ENCODE results near the gene ARL11.

Gene ARL11

DNA sequence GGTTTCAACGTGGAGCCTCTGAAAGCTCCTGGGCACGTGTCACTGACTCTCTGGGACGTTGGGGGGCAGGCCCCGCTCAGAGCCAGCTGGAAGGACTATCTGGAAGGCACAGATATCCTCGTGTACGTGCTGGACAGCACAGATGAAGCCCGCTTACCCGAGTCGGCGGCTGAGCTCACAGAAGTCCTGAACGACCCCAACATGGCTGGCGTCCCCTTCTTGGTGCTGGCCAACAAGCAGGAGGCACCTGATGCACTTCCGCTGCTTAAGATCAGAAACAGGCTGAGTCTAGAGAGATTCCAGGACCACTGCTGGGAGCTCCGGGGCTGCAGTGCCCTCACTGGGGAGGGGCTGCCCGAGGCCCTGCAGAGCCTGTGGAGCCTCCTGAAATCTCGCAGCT is 2.3 kb downstream of the ARL11 start:
- no peak overlapping the region for H3K27ac ChIP-seq (ENCODE audit: insufficient read depth, low read depth, low read length, poor library complexity, severe bottlenecking)
- 89% methylated on average over 16 of the region's 16 CpGs for WGBS, 2 experiments
- no peak overlapping the region for H3K4me3 ChIP-seq (ENCODE audit: insufficient read depth, low read depth, low read length)
- H3K27me3 ChIP-seq (ENCODE audit: control insufficient read depth, insufficient read depth, low read length, poor library complexity, severe bottlenecking): no peaks in the 10 kb centered on the region
- H3K9me3 ChIP-seq (ENCODE audit: control insufficient read depth, low read length): no peaks in the 10 kb centered on the region
- H3K4me1 ChIP-seq (ENCODE audit: control insufficient read depth, insufficient read depth, low read length): peaks cover 2% of the 10 kb centered on the region
- no peaks in the 10 kb centered on the region for H3K36me3 ChIP-seq (ENCODE audit: control insufficient read depth, insufficient read depth, low read length)

DNA sequence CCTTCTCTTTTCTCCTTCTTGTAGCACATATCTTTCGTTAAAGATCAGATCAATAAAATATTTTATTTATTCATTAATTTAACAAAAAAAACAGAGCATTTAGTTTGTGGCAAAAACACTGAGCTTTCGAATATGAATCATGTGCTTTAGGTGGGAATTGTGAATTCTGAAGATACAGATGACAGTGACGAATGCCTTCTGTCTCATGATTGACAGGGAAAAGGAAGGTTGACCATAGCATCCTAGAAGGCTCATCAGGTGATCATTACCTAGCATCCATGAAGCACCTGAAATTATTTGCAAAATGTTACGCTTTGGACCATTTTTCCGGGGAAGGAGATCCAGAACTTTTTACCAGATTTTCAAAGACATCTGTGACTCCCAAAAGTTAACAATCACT is 3.8 kb downstream of the ARL11 start:
- H3K27me3 ChIP-seq (ENCODE audit: control insufficient read depth, insufficient read depth, low read length, poor library complexity, severe bottlenecking): no peaks in the 10 kb centered on the region
- H3K36me3 ChIP-seq (ENCODE audit: control insufficient read depth, insufficient read depth, low read length): no peaks in the 10 kb centered on the region
- 95% methylated on average over 4 of the region's 5 CpGs for WGBS, 2 experiments
- no peak overlapping the region for H3K4me3 ChIP-seq (ENCODE audit: insufficient read depth, low read depth, low read length)
- H3K4me1 ChIP-seq (ENCODE audit: control insufficient read depth, insufficient read depth, low read length): peaks cover 8% of the 10 kb centered on the region
- no peak overlapping the region for H3K27ac ChIP-seq (ENCODE audit: insufficient read depth, low read depth, low read length, poor library complexity, severe bottlenecking)
- H3K9me3 ChIP-seq (ENCODE audit: control insufficient read depth, low read length): no peaks in the 10 kb centered on the region

DNA sequence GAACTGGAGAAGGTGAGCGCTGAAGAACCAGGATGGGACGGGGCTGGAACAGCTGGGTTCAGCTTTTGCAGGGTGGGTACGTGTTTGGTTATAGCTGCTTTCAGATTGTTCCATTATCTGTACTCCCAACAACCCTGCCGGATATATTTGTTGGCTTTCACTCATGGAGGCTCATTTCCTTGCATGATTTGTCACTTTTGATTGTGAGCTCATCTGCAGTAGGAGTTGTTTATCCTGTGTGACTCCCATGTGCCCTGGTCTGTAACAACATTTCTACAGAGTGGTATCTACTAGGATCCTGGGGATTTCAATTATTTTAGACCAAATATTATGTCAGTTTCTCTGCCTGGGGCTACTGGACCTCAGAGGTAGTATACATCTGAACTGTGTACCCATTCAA is 5.4 kb downstream of the ARL11 start:
- no peak overlapping the region for H3K4me3 ChIP-seq (ENCODE audit: insufficient read depth, low read depth, low read length)
- no peaks in the 10 kb centered on the region for H3K36me3 ChIP-seq (ENCODE audit: control insufficient read depth, insufficient read depth, low read length)
- peaks cover 8% of the 10 kb centered on the region for H3K4me1 ChIP-seq (ENCODE audit: control insufficient read depth, insufficient read depth, low read length)
- no peaks in the 10 kb centered on the region for H3K27me3 ChIP-seq (ENCODE audit: control insufficient read depth, insufficient read depth, low read length, poor library complexity, severe bottlenecking)
- no peaks in the 10 kb centered on the region for H3K9me3 ChIP-seq (ENCODE audit: control insufficient read depth, low read length)
- no peak overlapping the region for H3K27ac ChIP-seq (ENCODE audit: insufficient read depth, low read depth, low read length, poor library complexity, severe bottlenecking)
- WGBS, 2 experiments: 97 to 98% methylated on average over 4 of the region's 4 CpGs

DNA sequence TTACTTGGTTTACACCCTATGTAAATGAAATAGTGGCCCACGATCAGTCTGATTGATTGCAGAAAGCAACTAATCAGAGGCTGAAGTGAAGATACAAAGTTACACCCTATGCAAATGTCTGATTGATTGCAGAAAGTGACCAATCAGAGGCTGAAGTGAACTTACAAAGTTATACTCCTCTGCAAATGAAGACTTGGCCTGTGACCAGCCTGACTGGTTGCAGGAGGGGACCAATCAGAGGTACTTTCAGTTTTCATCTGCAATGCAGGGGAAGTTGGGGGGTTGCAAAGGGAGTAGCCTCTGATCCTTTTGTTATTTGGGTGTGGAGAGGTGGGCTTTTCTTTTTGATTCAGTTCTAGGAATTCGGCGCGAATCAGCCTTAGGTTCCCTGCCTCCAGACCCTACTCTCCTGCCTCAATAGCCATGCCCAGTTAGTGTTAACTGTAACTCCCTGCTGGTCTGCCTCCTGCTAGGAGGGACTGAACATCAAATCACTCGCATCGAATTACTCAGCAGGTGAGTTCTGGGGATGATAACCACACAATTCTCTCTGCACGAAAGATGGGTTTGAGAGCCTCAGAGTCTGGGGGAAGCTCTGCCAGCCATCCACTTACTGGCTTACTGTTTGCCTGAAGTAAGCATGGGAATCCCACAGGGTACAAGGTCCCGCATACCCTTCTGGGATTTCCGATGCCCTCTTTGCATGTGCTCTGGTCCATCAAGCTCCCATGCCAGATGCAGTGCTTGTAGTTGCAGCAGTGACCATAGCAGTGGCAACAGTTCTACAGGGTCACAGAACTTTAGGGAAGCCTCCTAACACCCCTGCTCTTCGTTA is 7.5 kb downstream of the ARL11 start:
- peaks cover 8% of the 10 kb centered on the region for H3K4me1 ChIP-seq (ENCODE audit: control insufficient read depth, insufficient read depth, low read length)
- no peak overlapping the region for H3K4me3 ChIP-seq (ENCODE audit: insufficient read depth, low read depth, low read length)
- 37 to 45% methylated on average over 10 of the region's 10 CpGs for WGBS, 2 experiments
- no peaks in the 10 kb centered on the region for H3K27me3 ChIP-seq (ENCODE audit: control insufficient read depth, insufficient read depth, low read length, poor library complexity, severe bottlenecking)
- H3K9me3 ChIP-seq (ENCODE audit: control insufficient read depth, low read length): no peaks in the 10 kb centered on the region
- H3K36me3 ChIP-seq (ENCODE audit: control insufficient read depth, insufficient read depth, low read length): no peaks in the 10 kb centered on the region
- no peak overlapping the region for H3K27ac ChIP-seq (ENCODE audit: insufficient read depth, low read depth, low read length, poor library complexity, severe bottlenecking)

DNA sequence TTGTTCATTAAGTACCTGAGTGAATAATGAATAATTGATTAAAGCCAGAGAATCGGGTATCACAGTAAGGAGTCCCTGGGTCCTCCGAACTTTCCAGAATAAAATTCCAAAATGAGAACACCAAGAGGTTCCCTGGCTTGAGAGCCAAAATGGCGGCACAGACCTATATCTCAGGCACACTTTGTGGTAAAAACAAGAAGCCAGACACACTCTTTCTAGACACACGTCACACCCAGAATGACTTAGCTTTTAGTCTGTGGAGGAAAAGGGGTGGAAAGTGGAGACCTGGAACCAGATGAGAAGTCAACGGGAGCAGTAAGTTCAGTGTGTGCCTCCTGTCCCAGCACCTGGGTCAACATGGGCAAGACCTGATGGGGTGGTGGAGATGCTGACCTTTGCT is 8.4 kb downstream of the ARL11 start:
- Histone ChIP-seq H3K36me3 (ENCODE audit: control insufficient read depth, insufficient read depth, low read length) (no peaks in the 10 kb centered on the region), H3K4me3 (ENCODE audit: insufficient read depth, low read depth, low read length) (no peak overlapping the region), H3K27ac (ENCODE audit: insufficient read depth, low read depth, low read length, poor library complexity, severe bottlenecking) (no peak overlapping the region), H3K27me3 (ENCODE audit: control insufficient read depth, insufficient read depth, low read length, poor library complexity, severe bottlenecking) (no peaks in the 10 kb centered on the region), H3K9me3 (ENCODE audit: control insufficient read depth, low read length) (no peaks in the 10 kb centered on the region), H3K4me1 (ENCODE audit: control insufficient read depth, insufficient read depth, low read length) (peaks cover 8% of the 10 kb centered on the region)
- 96 to 97% methylated on average over 5 of the region's 5 CpGs for WGBS, 2 experiments

DNA sequence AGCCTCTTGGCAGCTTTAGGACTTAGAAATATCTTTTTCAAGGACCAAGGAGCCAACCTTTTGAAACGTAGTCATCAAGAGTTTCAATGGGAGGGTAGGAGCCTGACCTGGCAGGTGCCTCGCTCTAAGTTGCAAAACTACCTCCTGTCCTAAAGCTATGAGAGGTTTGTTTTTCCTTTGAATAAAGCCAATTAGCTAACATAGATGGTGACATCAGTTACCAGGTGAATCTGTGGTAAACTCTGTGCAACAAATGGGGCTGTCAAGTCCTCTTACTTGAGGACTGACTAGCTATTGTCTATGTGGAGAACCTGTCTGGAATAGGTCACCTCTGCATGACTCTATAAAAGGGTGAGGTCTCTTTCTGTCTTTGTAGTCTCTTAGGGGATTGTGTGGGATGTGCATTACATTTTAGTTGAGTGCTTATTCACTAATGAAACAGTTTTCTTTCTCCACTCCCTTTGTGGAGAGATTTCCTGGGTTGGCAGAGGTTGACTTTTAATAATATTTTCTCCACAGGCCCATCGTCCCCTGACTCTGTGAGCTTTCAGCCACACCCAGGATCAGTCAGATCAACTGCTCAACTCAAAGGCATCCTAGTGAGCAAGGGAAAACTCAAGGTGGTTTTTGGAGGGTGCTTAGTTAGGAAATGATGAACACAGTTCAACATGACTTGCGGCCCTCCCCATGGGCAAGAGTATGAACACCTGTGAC is 9.9 kb downstream of the ARL11 start:
- Histone ChIP-seq H3K27me3 (ENCODE audit: control insufficient read depth, insufficient read depth, low read length, poor library complexity, severe bottlenecking) (no peaks in the 10 kb centered on the region), H3K36me3 (ENCODE audit: control insufficient read depth, insufficient read depth, low read length) (no peaks in the 10 kb centered on the region), H3K4me3 (ENCODE audit: insufficient read depth, low read depth, low read length) (no peak overlapping the region), H3K9me3 (ENCODE audit: control insufficient read depth, low read length) (no peaks in the 10 kb centered on the region), H3K4me1 (ENCODE audit: control insufficient read depth, insufficient read depth, low read length) (peaks cover 8% of the 10 kb centered on the region), H3K27ac (ENCODE audit: insufficient read depth, low read depth, low read length, poor library complexity, severe bottlenecking) (no peak overlapping the region)
- 93 to 94% methylated on average over 4 of the region's 4 CpGs for WGBS, 2 experiments

DNA sequence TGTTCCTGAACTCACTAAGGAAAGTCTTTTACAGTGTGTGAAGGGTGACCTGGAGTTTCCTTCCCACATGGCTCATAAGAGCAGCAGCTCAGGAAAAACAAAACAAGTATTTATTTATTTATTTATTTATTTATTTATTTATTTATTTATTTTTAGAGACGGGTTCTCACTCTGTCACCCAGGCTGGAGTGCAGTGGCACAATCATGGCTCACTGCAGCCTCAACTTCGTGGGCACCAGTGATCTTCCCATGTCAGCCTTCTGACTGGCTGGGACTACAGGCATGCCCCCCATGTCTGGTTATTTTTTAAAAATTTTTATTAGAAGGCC is 10.4 kb downstream of the ARL11 start:
- peaks cover 8% of the 10 kb centered on the region for H3K4me1 ChIP-seq (ENCODE audit: control insufficient read depth, insufficient read depth, low read length)
- no peak overlapping the region for H3K27ac ChIP-seq (ENCODE audit: insufficient read depth, low read depth, low read length, poor library complexity, severe bottlenecking)
- 93 to 94% methylated on average over 2 of the region's 2 CpGs for WGBS, 2 experiments
- no peaks in the 10 kb centered on the region for H3K9me3 ChIP-seq (ENCODE audit: control insufficient read depth, low read length)
- H3K27me3 ChIP-seq (ENCODE audit: control insufficient read depth, insufficient read depth, low read length, poor library complexity, severe bottlenecking): no peaks in the 10 kb centered on the region
- H3K36me3 ChIP-seq (ENCODE audit: control insufficient read depth, insufficient read depth, low read length): no peaks in the 10 kb centered on the region
- no peak overlapping the region for H3K4me3 ChIP-seq (ENCODE audit: insufficient read depth, low read depth, low read length)

DNA sequence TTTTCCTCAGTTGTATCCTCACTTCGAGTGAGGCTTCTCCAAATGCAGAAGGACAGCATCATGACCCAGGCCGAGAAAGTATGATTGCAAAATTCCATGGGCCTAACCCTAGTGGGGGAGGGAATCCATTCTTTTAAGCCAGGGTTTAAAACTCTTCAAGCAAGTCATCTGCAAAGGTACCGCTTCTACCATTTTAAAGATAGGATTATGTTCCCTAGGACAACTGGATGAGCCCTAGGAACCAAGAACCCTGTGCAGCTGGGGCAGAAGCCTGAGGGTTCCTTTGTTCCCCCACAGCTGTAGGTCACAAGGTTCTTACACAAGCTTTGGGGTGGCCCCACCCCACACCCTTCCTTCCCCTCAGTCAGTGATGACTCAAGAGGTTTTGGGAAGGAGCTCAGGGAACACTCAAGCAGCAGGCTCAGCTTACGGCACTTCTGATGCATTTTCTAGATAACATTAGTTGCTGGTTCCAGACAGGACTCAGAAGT is 13.5 kb downstream of the ARL11 start:
- no peaks in the 10 kb centered on the region for H3K27me3 ChIP-seq (ENCODE audit: control insufficient read depth, insufficient read depth, low read length, poor library complexity, severe bottlenecking)
- no peaks in the 10 kb centered on the region for H3K36me3 ChIP-seq (ENCODE audit: control insufficient read depth, insufficient read depth, low read length)
- H3K4me3 ChIP-seq (ENCODE audit: insufficient read depth, low read depth, low read length): no peak overlapping the region
- no peaks in the 10 kb centered on the region for H3K9me3 ChIP-seq (ENCODE audit: control insufficient read depth, low read length)
- 92 to 94% methylated on average over 4 of the region's 4 CpGs for WGBS, 2 experiments
- no peak overlapping the region for H3K27ac ChIP-seq (ENCODE audit: insufficient read depth, low read depth, low read length, poor library complexity, severe bottlenecking)
- no peaks in the 10 kb centered on the region for H3K4me1 ChIP-seq (ENCODE audit: control insufficient read depth, insufficient read depth, low read length)

DNA sequence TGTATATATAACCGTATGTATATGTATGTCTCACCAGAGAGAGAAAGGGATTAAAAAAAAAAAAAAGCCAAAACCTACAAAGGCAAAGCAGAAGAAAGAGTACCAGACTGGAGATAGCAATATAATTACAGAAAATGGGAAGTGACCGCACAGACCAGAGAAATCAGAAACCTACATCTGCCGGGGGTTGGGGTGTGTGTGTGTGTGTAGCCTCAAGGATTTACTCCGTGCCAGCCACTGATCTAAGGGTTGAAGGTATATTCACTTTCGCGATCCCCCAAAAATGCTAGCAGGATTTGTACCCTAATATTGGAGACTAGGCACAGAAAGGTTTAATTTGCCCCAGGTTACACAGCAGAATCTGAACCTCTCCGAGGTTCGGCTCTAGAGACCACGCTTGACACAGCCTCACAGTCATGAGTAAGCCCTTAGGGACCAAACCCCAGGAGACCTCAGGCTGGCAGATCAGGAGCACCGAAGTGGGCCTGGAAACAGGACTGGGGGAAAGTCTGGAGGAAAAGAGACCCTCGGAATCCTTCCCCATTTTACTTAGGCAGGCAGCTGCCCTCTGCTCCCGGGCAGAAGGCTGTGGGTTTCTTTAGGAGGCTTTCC is 14.8 kb downstream of the ARL11 start:
- WGBS, 2 experiments: 90 to 94% methylated on average over 12 of the region's 12 CpGs

DNA sequence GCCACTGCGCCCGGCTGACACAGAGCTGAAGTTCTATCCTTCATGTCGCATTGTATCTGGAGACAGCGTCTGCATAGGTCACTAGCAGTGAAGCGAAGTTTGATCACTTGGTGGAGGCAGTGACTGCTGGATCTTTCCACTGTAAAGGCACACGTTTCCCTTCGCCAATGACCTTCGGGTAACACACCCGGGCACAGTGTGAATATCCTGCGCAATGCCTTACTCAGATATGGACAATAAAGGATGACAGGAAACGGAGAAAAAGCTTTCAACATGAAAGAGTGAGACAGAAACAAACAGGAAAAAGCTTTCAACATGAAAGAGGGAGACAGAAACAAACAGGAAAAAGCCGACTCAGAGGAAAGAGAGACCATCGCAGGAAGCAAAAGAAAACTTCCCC is 17.1 kb downstream of the ARL11 start:
- H3K27me3 ChIP-seq (ENCODE audit: control insufficient read depth, insufficient read depth, low read length, poor library complexity, severe bottlenecking): no peaks in the 10 kb centered on the region
- no peak overlapping the region for H3K27ac ChIP-seq (ENCODE audit: insufficient read depth, low read depth, low read length, poor library complexity, severe bottlenecking)
- WGBS, 2 experiments: 94 to 95% methylated on average over 11 to 12 of the region's 13 CpGs
- H3K4me3 ChIP-seq (ENCODE audit: insufficient read depth, low read depth, low read length): no peak overlapping the region
- H3K36me3 ChIP-seq (ENCODE audit: control insufficient read depth, insufficient read depth, low read length): no peaks in the 10 kb centered on the region
- no peaks in the 10 kb centered on the region for H3K4me1 ChIP-seq (ENCODE audit: control insufficient read depth, insufficient read depth, low read length)
- no peaks in the 10 kb centered on the region for H3K9me3 ChIP-seq (ENCODE audit: control insufficient read depth, low read length)

More for the DNA sequence above, 14.8 kb downstream of the ARL11 start:
- Histone ChIP-seq H3K27me3 (ENCODE audit: control insufficient read depth, insufficient read depth, low read length, poor library complexity, severe bottlenecking) (no peaks in the 10 kb centered on the region), H3K36me3 (ENCODE audit: control insufficient read depth, insufficient read depth, low read length) (no peaks in the 10 kb centered on the region), H3K4me1 (ENCODE audit: control insufficient read depth, insufficient read depth, low read length) (no peaks in the 10 kb centered on the region), H3K27ac (ENCODE audit: insufficient read depth, low read depth, low read length, poor library complexity, severe bottlenecking) (no peak overlapping the region), H3K9me3 (ENCODE audit: control insufficient read depth, low read length) (no peaks in the 10 kb centered on the region), H3K4me3 (ENCODE audit: insufficient read depth, low read depth, low read length) (no peak overlapping the region)

Measured in ectodermal cell (in vitro differentiated cells).